HG03354 (cell line): ENCODE results near the gene IL1RL2.

Experiments
- ATAC-seq: cut with Tn5 transposase; IDR thresholded peaks from one replicate; pipeline ENCODE4 v1.9.1; 2021; ENCODE audit warnings: mild to moderate bottlenecking; ENCODE audit not compliant: unreplicated experiment, poor library complexity, severe bottlenecking

Gene IL1RL2

DNA sequence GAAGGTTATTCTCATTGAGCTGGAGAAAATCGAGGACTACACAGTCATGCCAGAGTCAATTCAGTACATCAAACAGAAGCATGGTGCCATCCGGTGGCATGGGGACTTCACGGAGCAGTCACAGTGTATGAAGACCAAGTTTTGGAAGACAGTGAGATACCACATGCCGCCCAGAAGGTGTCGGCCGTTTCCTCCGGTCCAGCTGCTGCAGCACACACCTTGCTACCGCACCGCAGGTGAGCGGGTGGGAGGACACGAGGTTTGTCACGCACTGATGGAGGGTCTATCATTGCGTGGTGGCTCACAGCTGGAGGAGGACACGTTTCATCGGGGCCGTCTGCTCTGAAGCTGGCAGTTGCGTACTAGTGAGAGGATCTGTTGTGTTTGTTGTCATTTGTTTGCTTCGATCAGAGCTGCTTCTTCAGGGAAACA is 48.2 kb downstream of the IL1RL2 start:
- no peak for ATAC-seq

DNA sequence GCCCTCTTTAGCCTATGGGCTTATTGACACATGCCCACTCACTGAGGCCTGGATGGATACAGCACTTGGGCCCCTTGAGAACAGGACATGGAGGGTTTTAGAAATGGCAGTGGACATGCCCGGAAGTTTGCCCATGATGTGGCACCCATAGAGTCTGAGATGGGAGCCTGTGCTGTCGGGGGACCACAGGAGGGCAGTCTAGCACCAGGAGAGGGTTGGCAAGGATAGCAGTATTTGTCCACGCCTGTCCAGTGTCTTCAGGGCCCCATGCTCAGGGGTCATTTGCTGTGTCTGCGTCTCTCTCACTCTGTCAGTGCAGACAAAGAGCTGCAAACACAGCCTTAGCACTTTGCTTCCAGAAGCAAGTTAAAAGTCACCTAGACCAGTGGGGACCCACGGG is 48.7 kb downstream of the IL1RL2 start:
- no peak for ATAC-seq

DNA sequence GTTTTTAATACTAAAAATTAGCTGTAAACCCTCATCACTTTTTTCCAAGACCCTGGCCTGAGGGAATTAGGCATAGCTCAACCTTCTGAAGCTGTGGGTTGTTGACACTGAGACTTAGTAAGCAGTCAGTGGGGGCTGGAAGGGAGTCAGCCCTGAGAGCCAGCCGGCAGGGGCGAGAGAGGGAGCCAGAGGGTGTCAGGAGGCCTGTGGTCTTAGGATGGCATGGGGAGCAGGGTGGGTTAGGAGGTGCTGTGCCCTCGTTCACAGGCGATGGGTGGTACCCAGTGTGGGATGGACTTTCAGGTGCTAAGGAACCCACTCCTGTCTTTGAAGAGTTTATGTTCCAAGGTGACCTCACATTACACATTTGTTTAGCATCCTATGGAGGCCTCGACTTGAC is 49.3 kb downstream of the IL1RL2 start:
- no peak for ATAC-seq

DNA sequence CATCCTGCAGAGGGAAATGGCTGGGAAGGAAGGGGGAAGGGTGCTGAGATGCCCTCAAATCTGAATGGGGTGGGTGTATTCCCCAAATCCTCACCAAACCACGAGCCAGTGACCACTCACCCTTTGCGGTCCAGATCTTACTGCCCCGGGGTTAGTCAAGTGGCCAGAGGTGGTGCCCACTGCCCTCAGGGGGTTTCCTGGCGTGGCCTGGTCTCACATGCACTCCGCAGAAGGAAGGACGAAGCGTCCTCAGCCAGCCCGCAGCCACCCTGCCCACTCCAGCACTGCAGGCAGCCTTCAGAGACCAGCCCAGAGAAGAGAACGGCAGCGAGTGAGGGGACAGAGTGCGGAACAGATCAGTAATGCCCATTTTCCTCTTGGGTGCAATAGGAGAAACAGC is 50.4 kb downstream of the IL1RL2 start:
- ATAC-seq: no peak

DNA sequence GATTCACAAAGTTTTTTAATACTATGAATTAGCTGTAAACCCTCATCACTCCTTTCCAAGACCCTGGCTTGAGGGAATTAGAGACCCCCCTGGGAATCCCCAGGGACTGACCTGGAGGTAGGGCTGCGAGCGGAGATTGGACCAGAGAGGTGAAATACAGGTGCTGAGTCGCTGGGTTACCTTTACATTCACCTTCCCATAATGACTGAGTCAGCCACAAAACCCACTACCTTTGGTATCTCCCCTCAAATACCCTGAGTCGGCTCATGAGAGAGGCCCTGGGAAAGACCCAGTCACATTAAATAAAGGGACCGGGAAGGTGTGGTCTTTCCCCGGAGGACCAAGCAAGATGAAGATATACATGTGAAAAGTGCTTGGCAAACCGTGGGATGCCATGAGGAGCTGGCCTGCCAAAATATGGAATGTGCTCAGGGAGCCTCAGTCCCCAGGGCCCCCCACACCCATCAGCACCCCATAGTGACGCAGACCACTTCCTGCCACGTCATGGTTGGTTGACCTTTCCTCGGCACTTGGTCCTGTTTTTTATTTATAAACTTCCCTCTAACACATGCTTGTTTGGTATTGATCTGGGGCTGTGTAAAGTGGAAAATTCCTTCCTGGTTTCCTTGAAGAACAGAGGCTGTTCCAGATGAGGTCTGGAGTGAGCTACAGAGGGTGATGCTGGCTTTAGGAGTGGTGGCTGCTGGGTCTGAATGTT is 51.4 kb downstream of the IL1RL2 start:
- ATAC-seq: no peak

DNA sequence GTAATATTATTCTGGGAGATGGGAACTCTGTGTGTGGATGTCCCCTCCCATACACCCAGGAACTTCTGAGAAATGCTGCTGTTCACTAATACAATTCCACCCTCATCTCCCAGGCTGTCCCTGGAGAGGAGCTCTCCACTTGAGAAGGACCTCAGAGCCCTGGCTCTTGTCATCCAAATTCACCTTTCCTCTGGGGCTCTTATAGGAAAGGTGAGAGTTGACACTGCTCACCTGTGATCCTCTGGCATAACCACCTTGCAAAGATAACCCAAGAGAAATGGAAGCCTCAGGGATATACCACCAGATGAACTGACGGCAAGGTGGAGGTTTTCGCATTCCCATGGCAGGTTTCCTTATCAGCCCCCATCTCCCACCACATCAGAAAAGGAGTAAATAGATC is 52.0 kb downstream of the IL1RL2 start:
- no peak for ATAC-seq

DNA sequence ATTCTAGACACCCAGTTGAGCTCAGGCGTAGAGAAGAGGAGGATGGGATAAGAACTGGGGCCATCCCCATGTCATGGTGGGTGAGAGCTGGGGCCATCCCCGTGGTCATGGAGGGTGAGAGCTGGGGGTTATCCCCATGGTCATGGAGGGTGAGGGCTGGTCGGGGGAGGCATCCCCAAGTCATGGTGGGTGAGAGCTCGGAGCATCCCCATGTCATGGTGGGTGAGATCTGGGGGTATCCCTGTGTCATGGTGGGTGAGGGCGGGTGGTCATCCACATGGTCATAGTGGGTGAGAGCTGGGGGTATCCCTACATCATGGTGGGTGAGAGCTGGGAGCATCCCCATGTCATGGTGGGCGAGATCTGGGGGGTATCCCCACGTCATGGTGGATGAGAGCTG is 52.5 kb downstream of the IL1RL2 start:
- no peak for ATAC-seq

DNA sequence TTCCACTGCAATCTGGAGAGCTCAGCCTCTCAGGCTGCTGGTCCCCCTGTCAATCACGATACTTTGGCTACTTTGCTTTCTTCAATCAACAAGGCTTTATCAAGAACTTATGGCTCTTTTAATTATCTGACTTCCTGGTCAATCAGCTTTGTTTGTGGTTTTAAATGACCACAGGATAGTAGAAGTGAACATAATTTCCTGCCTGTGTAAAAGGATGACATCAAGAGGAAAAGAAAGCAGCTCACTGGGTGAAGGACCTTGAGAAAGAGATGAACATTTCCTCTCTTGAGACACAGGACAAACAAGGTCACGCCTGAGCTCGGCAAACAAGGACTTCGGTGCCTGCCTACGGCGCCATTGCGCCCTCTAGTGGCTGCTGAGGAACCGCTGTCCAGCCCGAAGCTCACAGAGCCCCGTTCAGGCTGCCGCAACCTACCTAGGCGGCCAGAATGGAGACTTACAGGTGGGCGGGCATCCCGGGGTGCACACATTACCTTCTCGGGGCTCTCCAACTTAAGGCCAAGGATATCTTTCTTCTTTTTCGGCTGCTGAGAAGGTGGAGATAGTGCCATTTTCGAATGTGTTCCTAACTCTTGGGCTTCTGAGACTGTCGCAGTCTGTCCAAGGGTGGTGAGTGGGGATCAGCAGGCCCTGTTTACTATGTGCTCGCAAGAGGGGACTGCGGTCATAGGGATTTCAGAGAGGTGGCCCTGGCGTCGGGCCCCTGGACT is 54.0 kb downstream of the IL1RL2 start:
- ATAC-seq: peak; percentile 92

DNA sequence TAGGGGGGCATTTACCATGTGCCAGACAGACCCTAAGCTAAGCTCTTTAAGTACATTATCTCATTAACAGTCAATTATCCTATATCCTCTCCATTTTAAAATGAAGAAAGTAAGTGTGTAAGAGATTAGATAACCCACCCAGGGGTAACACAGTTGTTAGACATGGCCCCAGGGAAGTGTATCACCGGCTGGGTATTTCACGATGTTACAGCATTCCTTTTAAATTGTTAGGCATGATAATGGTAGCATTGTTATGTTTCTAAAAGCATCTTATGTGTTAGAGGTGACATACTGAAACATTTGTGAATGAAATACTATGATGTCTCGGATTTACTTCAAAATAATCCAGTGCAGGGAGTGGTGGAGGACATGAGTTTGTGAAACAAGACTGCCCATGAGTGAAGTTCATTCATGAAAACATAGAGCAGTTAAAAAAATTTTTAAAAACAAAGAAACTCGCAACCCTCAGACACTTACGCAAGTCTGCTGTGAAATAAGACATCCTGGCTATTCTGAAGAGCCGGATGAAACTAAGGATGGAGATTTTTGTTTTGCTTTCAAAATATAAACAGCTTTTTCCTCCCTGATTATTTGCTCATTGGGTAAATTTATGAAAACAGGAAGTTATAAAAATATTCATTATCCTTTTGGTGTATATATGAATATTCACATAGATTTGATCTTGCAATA is 54.9 kb downstream of the IL1RL2 start:
- no peak for ATAC-seq

DNA sequence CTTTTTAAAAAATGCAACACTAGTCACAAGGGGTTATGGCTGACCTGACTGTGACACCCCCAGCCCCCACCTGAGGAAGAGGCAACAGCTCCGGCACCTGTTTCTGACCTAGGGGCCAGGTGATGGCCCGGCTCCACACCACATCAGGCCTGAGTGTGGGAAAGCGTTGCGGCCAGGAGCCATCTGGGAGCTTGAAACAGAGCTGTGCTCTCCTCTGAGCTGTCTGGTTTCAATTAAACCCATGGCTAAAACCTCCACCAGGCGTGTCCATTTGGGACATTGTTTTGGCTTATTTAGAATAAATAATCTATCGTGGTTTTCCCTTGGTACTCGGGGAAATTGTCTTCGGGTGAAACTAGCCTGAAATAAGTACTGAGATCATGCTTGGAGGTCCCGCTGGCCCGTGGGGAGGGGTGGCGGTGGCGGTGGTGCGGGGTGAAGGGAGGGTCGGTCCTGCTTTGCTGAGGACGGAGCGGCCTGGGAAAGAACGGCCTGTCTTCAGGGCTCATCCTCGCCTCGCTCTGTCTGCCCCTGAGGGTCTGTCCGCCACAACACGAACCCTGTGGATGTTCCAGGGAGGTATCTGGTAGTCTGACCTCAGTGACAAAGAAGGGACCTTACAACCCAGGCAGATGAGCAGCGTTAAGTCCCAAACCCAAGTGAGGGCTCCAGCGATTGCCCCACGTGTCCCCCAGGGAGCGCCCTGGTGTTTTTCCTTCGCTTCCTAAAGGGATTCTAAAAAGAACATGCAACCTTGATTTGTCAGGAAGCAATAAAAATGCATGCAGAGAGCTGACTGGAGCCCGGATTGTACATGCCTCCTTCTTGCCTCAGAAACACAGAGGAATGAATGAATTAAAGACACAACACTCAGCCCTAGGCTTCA is 58.7 kb downstream of the IL1RL2 start:
- ATAC-seq: no peak

DNA sequence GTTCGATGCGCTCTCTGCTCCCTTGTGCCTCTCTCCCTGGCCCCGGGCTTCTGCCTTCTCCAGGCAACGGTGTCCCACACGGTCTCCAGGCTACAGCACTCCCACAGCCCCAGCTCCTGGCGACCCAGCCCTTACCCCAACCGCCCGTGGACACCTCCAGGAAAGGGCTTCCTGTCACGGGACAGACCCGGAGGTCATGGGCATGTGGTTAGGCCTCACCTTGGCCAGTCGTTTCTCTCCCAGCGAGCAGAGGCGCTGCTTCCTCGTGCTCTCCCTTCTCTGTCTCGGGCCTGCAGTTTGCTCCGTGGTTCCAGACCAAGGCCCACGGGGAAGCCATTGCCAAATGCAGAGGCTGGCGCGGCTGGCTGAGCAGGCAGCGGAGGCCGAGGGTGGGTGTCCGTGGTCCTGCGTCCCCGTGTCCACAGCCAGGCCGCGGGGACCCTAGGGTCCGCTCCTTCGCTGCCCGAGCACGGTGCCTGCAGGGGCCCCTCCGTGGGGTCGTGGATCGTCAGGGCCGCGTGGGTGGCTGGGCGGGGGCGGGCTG is 63.5 kb downstream of the IL1RL2 start:
- ATAC-seq: no peak

DNA sequence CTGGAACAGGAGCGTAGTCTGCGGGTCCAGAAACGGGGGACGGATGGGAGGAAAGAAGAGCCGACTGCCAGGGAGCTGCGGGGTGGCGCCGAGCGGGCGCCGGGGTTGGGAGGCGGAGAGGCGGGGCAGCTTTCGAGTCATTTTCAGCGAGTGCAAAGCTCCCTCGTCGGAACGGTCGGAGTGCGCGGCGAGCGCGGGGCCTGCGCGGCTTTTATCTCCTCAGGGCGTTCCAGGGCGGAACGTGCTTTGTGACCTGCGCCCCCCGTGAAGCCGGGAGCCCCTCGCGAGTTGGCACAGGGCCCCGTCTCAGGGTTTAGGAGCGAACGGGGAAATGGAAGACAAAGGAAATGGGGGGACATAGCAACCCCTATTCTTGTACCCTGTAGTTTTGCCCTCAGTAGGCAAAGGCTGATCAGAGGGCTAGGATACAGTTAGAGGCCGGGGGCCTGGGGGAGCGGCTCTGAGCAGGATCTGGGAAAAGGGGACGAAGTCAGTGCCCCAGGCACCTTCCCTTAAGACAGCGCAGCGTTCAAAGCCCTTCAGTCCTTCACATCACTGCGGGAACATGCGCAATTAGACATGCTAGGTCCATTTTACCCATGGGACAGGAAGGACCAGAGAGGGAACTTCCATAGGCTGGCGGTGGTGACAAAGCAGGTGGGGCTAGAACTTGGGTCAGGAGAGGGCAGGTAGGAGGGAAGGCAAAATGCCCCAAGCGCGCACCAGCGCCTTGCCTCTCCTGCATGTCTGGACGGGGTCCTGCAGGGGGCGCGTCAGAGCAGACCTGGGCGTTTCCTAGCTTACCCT is 64.4 kb downstream of the IL1RL2 start:
- peak; percentile 79 for ATAC-seq

DNA sequence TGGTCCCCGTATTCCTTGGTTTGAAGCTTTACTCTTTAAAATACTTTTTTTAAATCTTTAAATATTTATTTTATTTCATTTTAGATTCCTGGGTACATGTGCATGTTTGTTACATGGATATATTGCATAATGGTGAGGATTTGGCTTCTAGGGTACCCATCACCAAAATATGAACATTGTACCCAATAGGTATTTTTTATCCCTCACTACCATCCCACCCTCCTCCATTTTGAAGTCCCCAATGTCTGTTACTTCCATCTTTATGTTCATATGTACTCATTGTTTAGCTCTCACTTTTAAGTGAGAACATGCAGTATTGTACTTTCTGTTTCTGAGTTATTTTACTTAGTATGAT is 65.0 kb downstream of the IL1RL2 start:
- ATAC-seq: no peak

DNA sequence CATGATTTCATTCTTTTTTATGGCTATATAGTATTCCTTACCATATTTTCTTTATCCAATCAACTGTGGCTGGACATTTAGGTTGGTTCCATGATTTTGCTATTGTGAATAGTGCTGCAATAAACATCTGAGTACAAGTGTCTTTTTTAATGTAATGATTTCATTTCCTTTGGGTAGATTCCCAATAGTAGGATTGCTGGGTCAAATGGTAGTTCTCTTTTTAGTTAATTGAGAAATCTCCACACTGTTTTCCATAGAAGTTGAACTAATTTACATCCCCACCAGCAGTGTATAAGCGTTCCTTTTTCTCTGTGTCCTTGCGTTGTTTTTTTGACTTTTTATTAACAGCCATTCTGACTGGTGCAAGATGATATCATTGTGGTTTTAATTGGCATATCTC is 65.4 kb downstream of the IL1RL2 start:
- ATAC-seq: no peak

DNA sequence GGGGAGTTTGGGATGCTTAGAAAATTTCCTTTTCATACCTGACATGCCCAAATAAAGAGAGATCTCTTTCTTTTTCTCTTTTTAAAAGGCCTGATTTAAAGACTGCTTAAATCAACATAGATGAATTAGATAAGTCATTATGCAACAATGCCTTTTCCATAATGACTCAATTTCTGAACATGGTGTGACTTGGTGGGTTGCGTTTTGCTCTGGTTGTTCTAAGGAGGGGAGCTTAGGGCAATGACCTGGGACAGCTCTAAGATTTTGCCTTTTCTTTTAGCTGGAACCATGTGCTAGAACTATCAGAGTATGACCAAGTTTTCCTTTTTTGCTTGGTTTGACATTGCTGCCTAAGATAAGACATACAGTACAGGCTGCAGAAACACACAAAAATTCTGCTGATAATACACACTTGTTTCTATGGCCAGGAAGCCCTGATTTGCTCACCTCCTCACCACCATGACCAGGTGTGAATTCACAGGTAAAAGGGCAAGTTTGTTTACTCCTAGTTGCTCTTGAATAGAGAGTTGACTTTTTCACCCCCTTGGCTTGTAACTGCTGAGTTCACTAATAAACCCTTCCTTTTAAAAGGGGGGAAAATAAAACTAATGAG is 66.4 kb downstream of the IL1RL2 start:
- ATAC-seq: no peak

DNA sequence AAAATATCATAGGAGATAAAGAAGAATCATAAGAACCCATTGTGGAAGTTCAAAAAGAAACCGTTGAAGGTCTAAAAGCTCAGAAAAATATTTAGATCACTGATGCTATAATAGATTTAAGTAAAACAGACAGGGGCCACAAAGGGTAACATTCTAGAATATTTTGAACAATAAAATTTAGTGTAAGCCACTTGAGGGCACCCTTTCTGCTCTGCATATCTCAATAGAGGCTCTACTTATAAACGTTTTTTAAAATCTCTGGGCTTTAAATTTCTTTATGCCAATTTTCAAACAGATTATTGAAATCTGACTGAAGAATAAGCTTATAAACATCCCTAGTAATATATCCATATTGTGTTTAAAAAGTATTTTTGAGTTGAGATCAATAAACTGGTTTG is 66.9 kb downstream of the IL1RL2 start:
- no peak for ATAC-seq

DNA sequence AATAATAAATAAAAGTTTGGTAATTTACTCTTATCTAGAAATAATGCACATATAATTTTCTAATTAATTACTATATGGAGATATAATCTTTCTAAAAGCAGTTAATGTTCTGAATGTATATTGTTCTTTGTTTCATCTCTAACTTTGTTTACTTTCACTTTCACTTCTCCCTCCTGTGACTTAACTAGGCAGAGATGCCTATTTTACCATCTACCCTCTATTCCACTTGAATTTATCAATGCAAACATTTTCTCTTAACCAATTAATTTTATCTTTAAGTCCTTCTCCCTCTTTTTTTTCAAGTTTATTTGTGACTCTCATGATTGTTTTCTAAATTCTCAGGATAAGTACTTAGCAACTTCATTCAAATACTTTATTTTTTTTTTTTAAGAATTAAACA is 69.5 kb downstream of the IL1RL2 start:
- ATAC-seq: no peak

DNA sequence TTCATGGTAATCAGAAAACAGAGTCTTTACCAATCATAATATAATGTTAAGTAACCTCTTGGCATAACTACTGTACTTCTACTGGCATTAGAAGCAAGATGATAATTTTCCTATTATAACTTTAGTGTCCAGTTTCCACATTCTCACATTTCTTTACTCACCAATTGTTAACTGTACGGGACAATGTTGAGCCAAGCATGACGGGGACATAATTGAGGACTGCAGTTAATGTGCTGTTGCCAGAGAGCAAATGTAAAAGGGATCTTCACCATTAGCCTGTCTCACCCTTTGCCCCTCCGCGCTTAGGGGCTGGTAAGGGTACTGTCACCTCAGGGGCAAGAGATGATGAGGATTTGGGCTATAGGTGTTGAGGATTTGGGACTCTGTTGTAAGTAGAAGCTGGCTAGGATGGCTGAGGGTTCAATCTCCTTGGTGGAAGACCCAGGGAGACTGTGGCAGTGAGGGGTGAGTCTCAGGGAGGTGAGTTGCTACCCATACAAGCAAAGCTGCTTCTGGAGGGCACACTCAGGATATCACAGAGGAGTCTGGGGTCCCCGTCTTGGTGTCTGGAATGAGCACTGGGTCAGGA is 70.1 kb downstream of the IL1RL2 start:
- ATAC-seq: no peak
